Measurements from ENCODE around the gene SLC8A2. TPM values are rescaled to one million over a fixed set of nuclear protein-coding genes. Genes with fewer than 3 reads are reported as not detected.

The SLC8A2 gene
- total and polyA plus RNA-seq, 2 of the 8 experiments (the other 6 are each of a cell fraction or from before 2014, with no cell fraction given) = 7.3 to 12.4 TPM

- TF ChIP-seq SP4 (IDR thresholded peaks at IDR 0.05; ENCODE audit: low read length) (0 out of 2 replicates have a peak, but pooled peaks have one; percentile 28), SAP30 (IDR thresholded peaks at IDR 0.05; ENCODE audit: insufficient read depth, insufficient replicate concordance, low read length) (peak; percentile 17), BACH1 (IDR thresholded peaks at IDR 0.05; ENCODE audit: low read length) (peak; percentile 94), RFX5 (IDR thresholded peaks at IDR 0.05; ENCODE audit: borderline replicate concordance, low read depth, low read length) (no peak), CREB1 (IDR thresholded peaks at IDR 0.05) (peak; percentile 65), ASH2L (IDR thresholded peaks at IDR 0.05; ENCODE audit: low read length) (no peak), SP1 (IDR thresholded peaks at IDR 0.05; ENCODE audit: low read depth, low read length) (peak; percentile 81), NANOG (IDR thresholded peaks at IDR 0.05; ENCODE audit: insufficient read depth, low read depth, low read length, poor library complexity, severe bottlenecking) (no peak), POLR2AphosphoS5 (IDR thresholded peaks at IDR 0.05; ENCODE audit: low read depth, low read length) (no peak; the same call in 1 of the 2 replicates)
- TF ChIP-seq, protein P1, sequence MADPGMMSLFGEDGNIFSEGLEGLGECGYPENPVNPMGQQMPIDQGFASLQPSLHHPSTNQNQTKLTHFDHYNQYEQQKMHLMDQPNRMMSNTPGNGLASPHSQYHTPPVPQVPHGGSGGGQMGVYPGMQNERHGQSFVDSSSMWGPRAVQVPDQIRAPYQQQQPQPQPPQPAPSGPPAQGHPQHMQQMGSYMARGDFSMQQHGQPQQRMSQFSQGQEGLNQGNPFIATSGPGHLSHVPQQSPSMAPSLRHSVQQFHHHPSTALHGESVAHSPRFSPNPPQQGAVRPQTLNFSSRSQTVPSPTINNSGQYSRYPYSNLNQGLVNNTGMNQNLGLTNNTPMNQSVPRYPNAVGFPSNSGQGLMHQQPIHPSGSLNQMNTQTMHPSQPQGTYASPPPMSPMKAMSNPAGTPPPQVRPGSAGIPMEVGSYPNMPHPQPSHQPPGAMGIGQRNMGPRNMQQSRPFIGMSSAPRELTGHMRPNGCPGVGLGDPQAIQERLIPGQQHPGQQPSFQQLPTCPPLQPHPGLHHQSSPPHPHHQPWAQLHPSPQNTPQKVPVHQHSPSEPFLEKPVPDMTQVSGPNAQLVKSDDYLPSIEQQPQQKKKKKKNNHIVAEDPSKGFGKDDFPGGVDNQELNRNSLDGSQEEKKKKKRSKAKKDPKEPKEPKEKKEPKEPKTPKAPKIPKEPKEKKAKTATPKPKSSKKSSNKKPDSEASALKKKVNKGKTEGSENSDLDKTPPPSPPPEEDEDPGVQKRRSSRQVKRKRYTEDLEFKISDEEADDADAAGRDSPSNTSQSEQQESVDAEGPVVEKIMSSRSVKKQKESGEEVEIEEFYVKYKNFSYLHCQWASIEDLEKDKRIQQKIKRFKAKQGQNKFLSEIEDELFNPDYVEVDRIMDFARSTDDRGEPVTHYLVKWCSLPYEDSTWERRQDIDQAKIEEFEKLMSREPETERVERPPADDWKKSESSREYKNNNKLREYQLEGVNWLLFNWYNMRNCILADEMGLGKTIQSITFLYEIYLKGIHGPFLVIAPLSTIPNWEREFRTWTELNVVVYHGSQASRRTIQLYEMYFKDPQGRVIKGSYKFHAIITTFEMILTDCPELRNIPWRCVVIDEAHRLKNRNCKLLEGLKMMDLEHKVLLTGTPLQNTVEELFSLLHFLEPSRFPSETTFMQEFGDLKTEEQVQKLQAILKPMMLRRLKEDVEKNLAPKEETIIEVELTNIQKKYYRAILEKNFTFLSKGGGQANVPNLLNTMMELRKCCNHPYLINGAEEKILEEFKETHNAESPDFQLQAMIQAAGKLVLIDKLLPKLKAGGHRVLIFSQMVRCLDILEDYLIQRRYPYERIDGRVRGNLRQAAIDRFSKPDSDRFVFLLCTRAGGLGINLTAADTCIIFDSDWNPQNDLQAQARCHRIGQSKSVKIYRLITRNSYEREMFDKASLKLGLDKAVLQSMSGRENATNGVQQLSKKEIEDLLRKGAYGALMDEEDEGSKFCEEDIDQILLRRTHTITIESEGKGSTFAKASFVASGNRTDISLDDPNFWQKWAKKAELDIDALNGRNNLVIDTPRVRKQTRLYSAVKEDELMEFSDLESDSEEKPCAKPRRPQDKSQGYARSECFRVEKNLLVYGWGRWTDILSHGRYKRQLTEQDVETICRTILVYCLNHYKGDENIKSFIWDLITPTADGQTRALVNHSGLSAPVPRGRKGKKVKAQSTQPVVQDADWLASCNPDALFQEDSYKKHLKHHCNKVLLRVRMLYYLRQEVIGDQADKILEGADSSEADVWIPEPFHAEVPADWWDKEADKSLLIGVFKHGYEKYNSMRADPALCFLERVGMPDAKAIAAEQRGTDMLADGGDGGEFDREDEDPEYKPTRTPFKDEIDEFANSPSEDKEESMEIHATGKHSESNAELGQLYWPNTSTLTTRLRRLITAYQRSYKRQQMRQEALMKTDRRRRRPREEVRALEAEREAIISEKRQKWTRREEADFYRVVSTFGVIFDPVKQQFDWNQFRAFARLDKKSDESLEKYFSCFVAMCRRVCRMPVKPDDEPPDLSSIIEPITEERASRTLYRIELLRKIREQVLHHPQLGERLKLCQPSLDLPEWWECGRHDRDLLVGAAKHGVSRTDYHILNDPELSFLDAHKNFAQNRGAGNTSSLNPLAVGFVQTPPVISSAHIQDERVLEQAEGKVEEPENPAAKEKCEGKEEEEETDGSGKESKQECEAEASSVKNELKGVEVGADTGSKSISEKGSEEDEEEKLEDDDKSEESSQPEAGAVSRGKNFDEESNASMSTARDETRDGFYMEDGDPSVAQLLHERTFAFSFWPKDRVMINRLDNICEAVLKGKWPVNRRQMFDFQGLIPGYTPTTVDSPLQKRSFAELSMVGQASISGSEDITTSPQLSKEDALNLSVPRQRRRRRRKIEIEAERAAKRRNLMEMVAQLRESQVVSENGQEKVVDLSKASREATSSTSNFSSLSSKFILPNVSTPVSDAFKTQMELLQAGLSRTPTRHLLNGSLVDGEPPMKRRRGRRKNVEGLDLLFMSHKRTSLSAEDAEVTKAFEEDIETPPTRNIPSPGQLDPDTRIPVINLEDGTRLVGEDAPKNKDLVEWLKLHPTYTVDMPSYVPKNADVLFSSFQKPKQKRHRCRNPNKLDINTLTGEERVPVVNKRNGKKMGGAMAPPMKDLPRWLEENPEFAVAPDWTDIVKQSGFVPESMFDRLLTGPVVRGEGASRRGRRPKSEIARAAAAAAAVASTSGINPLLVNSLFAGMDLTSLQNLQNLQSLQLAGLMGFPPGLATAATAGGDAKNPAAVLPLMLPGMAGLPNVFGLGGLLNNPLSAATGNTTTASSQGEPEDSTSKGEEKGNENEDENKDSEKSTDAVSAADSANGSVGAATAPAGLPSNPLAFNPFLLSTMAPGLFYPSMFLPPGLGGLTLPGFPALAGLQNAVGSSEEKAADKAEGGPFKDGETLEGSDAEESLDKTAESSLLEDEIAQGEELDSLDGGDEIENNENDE (IDR thresholded peaks at IDR 0.05; ENCODE audit: insufficient replicate concordance, low read length) = no peak
These were observed 43.4 kb downstream of the SLC8A2 start (continued) for GRCh38 chr19:47428177-47428894.
